Mesenchymal stem cell (in vitro differentiated cells and primary cell): ENCODE measurements around the gene SYNE2.
"Not testable (repeated sequence)": the region's sequence is repeated elsewhere in the genome, so short reads cannot be mapped to it uniquely, and the experiment has no call there.

ENCODE experiments used
- DNase-seq: peaks from one replicate; pipeline ENCODE4 v3.0.0-alpha.2; 2013
- H2AFZ ChIP-seq: one replicate; pipeline ENCODE4 v1.6.1; 2013; ENCODE audit warnings: low read depth, mild to moderate bottlenecking, control low read depth, inconsistent platforms, low read length, moderate library complexity
- H2AK5ac ChIP-seq: 2 replicates; pipeline ENCODE4 v1.6.1; 2013; ENCODE audit warnings: low read length, moderate library complexity, mild to moderate bottlenecking, inconsistent platforms; ENCODE audit not compliant: severe bottlenecking
- H2BK120ac ChIP-seq: one replicate; pipeline ENCODE4 v1.6.1; 2013; ENCODE audit warnings: low read depth, mild to moderate bottlenecking, inconsistent platforms, low read length, moderate library complexity
- H2BK12ac ChIP-seq, 2 experiments: one replicate each; pipeline ENCODE4 v1.6.1; 2013; ENCODE audit warnings: inconsistent platforms in 2 of 2, low read length in 2 of 2, mild to moderate bottlenecking in 2 of 2, moderate library complexity in 2 of 2, control low read depth in 1 of 2
- H2BK15ac ChIP-seq: one replicate; pipeline ENCODE4 v1.6.1; 2013; ENCODE audit warnings: mild to moderate bottlenecking, low read depth, inconsistent platforms; ENCODE audit not compliant: poor library complexity, severe bottlenecking
- H2BK5ac ChIP-seq: 2 replicates; pipeline ENCODE4 v1.6.1; 2013; ENCODE audit warnings: low read depth, mild to moderate bottlenecking, low read length, control low read depth, inconsistent platforms; ENCODE audit not compliant: poor library complexity, severe bottlenecking
- H3K14ac ChIP-seq, 2 experiments: one replicate each; pipeline ENCODE4 v1.6.1; 2013; ENCODE audit warnings: inconsistent platforms in 2 of 2, low read length in 2 of 2, control low read depth in 1 of 2, mild to moderate bottlenecking in 1 of 2, moderate library complexity in 1 of 2
- H3K18ac ChIP-seq, 2 experiments: one replicate each; pipeline ENCODE4 v1.6.1; 2013; ENCODE audit warnings: inconsistent platforms in 2 of 2, low read length in 2 of 2, control low read depth in 1 of 2, low read depth in 1 of 2, mild to moderate bottlenecking in 1 of 2
- H3K23ac ChIP-seq, 2 experiments: one replicate each; pipeline ENCODE4 v1.6.1; 2013; ENCODE audit warnings: inconsistent platforms in 2 of 2, low read length in 2 of 2, mild to moderate bottlenecking in 2 of 2, moderate library complexity in 2 of 2, control low read depth in 1 of 2
- H3K27ac ChIP-seq: 2 replicates; pipeline ENCODE4 v1.5.1; 2013; ENCODE audit warnings: mild to moderate bottlenecking, moderate library complexity, low read length, control low read depth, inconsistent platforms; ENCODE audit not compliant: poor library complexity, severe bottlenecking
- H3K27me3 ChIP-seq, 2 experiments: 2 replicates each; pipeline versions ENCODE4 v1.6.1 to v1.7.0; 2013; ENCODE audit warnings: low read length in 2 of 2, mild to moderate bottlenecking in 2 of 2, moderate library complexity in 2 of 2, control low read depth in 1 of 2, inconsistent platforms in 1 of 2; ENCODE audit not compliant: control insufficient read depth in 1 of 2, insufficient read depth in 1 of 2
- H3K36me3 ChIP-seq, 2 experiments: 2 replicates each; pipeline versions ENCODE4 v1.6.1 to v1.7.0; 2013; ENCODE audit warnings: low read length in 2 of 2, control low read depth in 1 of 2, inconsistent platforms in 1 of 2, low read depth in 1 of 2, mild to moderate bottlenecking in 1 of 2; ENCODE audit not compliant: insufficient read depth in 2 of 2, control insufficient read depth in 1 of 2
- H3K4ac ChIP-seq, 2 experiments: one replicate each; pipeline ENCODE4 v1.6.1; 2013; ENCODE audit warnings: inconsistent platforms in 2 of 2, low read length in 2 of 2, mild to moderate bottlenecking in 2 of 2, moderate library complexity in 2 of 2, control low read depth in 1 of 2, low read depth in 1 of 2
- H3K4me1 ChIP-seq: 2 replicates; pipeline ENCODE4 v1.6.1; 2013; ENCODE audit warnings: low read depth, low read length, control low read depth; ENCODE audit not compliant: control insufficient read depth, insufficient read depth
- H3K4me2 ChIP-seq: 2 replicates; pipeline ENCODE4 v1.6.1; 2013; ENCODE audit warnings: low read length, mild to moderate bottlenecking, inconsistent platforms; ENCODE audit not compliant: poor library complexity, severe bottlenecking
- H3K4me3 ChIP-seq, 2 experiments: 2 replicates each; pipeline versions ENCODE4 v1.5.1 to v1.7.0; 2013; ENCODE audit warnings: low read length in 2 of 2, mild to moderate bottlenecking in 2 of 2, control low read depth in 1 of 2, low read depth in 1 of 2; ENCODE audit not compliant: insufficient read depth in 1 of 2
- H3K79me1 ChIP-seq: replicated peaks from 2 replicates; pipeline ENCODE4 v1.6.1; 2013; ENCODE audit warnings: mild to moderate bottlenecking, control low read depth, low read length, inconsistent platforms; ENCODE audit not compliant: poor library complexity, severe bottlenecking
- H3K9ac ChIP-seq: 2 replicates; pipeline ENCODE4 v1.7.0; 2013; ENCODE audit warnings: mild to moderate bottlenecking, low read length, moderate library complexity
- H3K9me3 ChIP-seq: 2 replicates; pipeline ENCODE4 v1.7.0; 2013; ENCODE audit warnings: mild to moderate bottlenecking, low read length; ENCODE audit not compliant: control insufficient read depth
- H4K8ac ChIP-seq: one replicate; pipeline ENCODE4 v1.6.1; 2013; ENCODE audit warnings: inconsistent platforms, mild to moderate bottlenecking, low read length, moderate library complexity
- H4K91ac ChIP-seq: one replicate; pipeline ENCODE4 v1.6.1; 2013; ENCODE audit warnings: mild to moderate bottlenecking, low read length, inconsistent platforms
- WGBS: methylation state at CpG from one replicate; pipeline ENCODE4 v1.1.7; 2013; ENCODE audit warnings: mixed read lengths; 5-methylcytosine and 5-hydroxymethylcytosine counted together

The SYNE2 gene

GRCh38 chr14:64118403-64118742 is 265.6 kb downstream of the SYNE2 start:
- H3K9me3 ChIP-seq, H2BK12ac ChIP-seq, H3K23ac ChIP-seq, H2BK15ac ChIP-seq, H3K4me3 ChIP-seq, H3K79me1 ChIP-seq, H4K91ac ChIP-seq, H3K4me2 ChIP-seq, H4K8ac ChIP-seq, H3K27me3 ChIP-seq, H3K4ac ChIP-seq, H3K18ac ChIP-seq, H2BK120ac ChIP-seq, H3K4me1 ChIP-seq, DNase-seq, H3K14ac ChIP-seq, H2AFZ ChIP-seq: not testable (repeated sequence)
- H2BK5ac ChIP-seq: peak overlapping the region; percentile 67
- peak overlapping the region; percentile 59 for H3K9ac ChIP-seq
- peak overlapping the region; percentile 59 for H2AK5ac ChIP-seq
- 100% methylated on average over 4 of the region's 7 CpGs for WGBS
- H3K27ac ChIP-seq: peak overlapping the region; percentile 89
- H3K36me3 ChIP-seq: peaks cover 0 to 14% of the 10 kb centered on the region in 2 experiments

DNA sequence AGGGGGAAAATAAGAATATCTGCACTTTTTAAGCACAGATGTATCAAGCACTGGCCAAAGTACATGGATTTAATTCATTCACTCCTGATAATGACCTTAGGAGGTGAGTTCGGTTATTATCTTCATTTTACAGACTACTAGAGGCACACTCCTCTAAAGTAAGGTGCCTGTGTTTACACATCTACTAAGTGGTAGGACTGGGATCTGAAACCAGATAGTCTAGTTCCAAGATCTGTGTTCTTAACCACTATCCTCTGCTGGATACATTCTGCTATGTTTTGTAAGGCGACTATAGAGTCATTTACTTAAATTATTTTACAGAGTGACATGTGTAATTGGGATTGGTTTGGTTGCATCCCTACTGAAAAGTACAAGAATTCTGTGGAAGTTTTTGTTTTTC is 266.1 kb downstream of the SYNE2 start:
- no peak overlapping the region for H3K18ac ChIP-seq
- H3K79me1 ChIP-seq: no peaks in the 10 kb centered on the region
- no peak overlapping the region for H2BK12ac ChIP-seq
- H3K27me3 ChIP-seq: no peaks in the 10 kb centered on the region
- peak overlapping the region; percentile 89 for H3K27ac ChIP-seq
- no peak overlapping the region for H3K4me3 ChIP-seq
- no peak overlapping the region for H3K23ac ChIP-seq
- peaks cover 0 to 15% of the 10 kb centered on the region in 2 experiments for H3K36me3 ChIP-seq
- H3K4ac ChIP-seq: no peak overlapping the region
- no peak for DNase-seq
- no peak overlapping the region for H2AFZ ChIP-seq
- H2BK15ac ChIP-seq: no peak overlapping the region
- H3K14ac ChIP-seq: no peak overlapping the region
- H2BK120ac ChIP-seq: no peak overlapping the region
- H4K8ac ChIP-seq: no peak overlapping the region
- peak overlapping the region; percentile 78 for H2AK5ac ChIP-seq
- no peak overlapping the region for H3K9ac ChIP-seq
- peaks cover 7% of the 10 kb centered on the region for H3K4me1 ChIP-seq
- no peak overlapping the region for H4K91ac ChIP-seq
- no peaks in the 10 kb centered on the region for H3K9me3 ChIP-seq
- WGBS: 100% methylated on average over 1 of the region's 2 CpGs
- no peak overlapping the region for H3K4me2 ChIP-seq
- H2BK5ac ChIP-seq: no peak overlapping the region

DNA sequence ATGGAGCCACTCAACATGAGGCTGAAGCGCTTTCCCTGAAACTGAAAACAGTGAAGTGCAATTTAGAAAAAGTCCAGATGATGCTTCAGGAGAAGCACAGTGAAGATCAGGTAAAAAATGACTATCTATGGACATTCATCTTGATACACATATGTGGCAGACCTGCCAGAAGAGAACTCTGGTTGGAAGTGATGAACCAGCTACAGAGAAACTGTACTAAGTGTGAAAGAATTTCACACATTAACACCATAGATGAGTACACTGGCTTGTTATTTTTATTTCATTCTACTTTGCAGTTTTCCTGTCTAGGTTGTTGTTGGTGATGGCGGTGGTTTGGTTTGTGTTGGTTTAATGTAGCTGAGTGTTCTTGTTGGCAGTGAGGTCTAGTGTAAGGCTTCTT is 266.7 kb downstream of the SYNE2 start:
- Histone ChIP-seq H3K27ac (peak overlapping the region; percentile 89), H2AK5ac (no peak overlapping the region), H3K79me1 (no peaks in the 10 kb centered on the region), H3K4me2 (no peak overlapping the region), H3K14ac (no peak overlapping the region), H2BK5ac (no peak overlapping the region), H2BK12ac (no peak overlapping the region), H3K23ac (no peak overlapping the region), H2AFZ (no peak overlapping the region), H3K36me3 (peaks cover 0 to 18% of the 10 kb centered on the region in 2 experiments), H3K9ac (no peak overlapping the region), H3K4me1 (peaks cover 4% of the 10 kb centered on the region), H3K4ac (no peak overlapping the region), H4K91ac (no peak overlapping the region), H3K4me3 (no peak overlapping the region), H2BK15ac (no peak overlapping the region), H3K9me3 (no peaks in the 10 kb centered on the region), H2BK120ac (no peak overlapping the region), H3K27me3 (no peaks in the 10 kb centered on the region), H3K18ac (no peak overlapping the region), H4K8ac (no peak overlapping the region)
- DNase-seq: no peak
- WGBS: 96% methylated on average over 2 of the region's 2 CpGs

GRCh38 chr14:64119980-64120379 is 267.2 kb downstream of the SYNE2 start:
- H2AFZ ChIP-seq: no peak overlapping the region
- H4K91ac ChIP-seq: no peak overlapping the region
- no peak overlapping the region for H3K14ac ChIP-seq
- no peak overlapping the region for H3K4me2 ChIP-seq
- H3K4me3 ChIP-seq: no peak overlapping the region
- H3K23ac ChIP-seq: no peak overlapping the region
- no peak overlapping the region for H2BK5ac ChIP-seq
- no peak overlapping the region for H2BK15ac ChIP-seq
- no peaks in the 10 kb centered on the region for H3K9me3 ChIP-seq
- H3K9ac ChIP-seq: no peak overlapping the region
- no peak overlapping the region for H3K4ac ChIP-seq
- DNase-seq: no peak
- H3K79me1 ChIP-seq: no peaks in the 10 kb centered on the region
- H2BK12ac ChIP-seq: no peak overlapping the region
- no peaks in the 10 kb centered on the region for H3K27me3 ChIP-seq
- H3K18ac ChIP-seq: no peak overlapping the region
- no peak overlapping the region for H4K8ac ChIP-seq
- peaks cover 0 to 13% of the 10 kb centered on the region in 2 experiments for H3K36me3 ChIP-seq
- peaks cover 4% of the 10 kb centered on the region for H3K4me1 ChIP-seq
- H2AK5ac ChIP-seq: no peak overlapping the region
- H2BK120ac ChIP-seq: no peak overlapping the region
- H3K27ac ChIP-seq: no peak overlapping the region
